Measurements from ENCODE around the gene UBE2M.

GRCh38 chr19:58555369-58555885 is 3.0 kb downstream of the UBE2M start:
- TF ChIP-seq EZH2 (IDR thresholded peaks at IDR 0.05; ENCODE audit: insufficient read depth, poor library complexity, severe bottlenecking) (no peak), EZH2phosphoT487 (IDR thresholded peaks at IDR 0.05; ENCODE audit: insufficient read depth, low read depth) (no peak)

Measured in GM23248 (cell line).